ENCODE data around the gene SPINK14. TPM values are rescaled to one million over a fixed set of nuclear protein-coding genes. Genes with fewer than 3 reads are reported as not detected.

Gene SPINK14, protein sequence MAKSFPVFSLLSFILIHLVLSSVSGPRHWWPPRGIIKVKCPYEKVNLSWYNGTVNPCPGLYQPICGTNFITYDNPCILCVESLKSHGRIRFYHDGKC
- total RNA-seq, result not detected in 2 replicates

DNA sequence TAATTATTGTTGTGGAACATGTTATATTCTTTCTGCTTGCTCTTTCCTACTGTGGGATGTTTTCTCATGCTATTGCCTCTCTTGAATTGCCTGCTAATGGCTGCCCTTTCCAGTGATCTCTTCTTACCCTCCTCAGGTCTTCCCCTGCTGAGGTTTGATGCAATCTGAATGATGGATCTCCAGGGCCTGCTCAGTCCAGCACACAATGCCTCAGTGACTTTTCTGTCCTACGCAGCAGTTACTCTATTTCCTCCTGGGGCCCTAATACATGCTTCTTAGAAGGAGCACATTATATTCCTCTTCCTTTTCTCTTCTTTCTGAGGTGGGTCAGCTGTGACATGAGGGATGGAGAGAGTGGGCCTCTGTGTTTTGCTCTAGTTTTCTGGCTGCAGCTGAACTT lies at the start of gene SPINK14:
Gene SPINK14 (plus strand): TSS at position 301 of the 400 bp plus-strand sequence. CDS start 1,187 bp downstream, outside the sequence.
- Histone ChIP-seq H3K36me3 (ENCODE audit: control insufficient read depth, insufficient read depth, low read length) (no peaks in the 10 kb centered on the region), H3K4me3 (ENCODE audit: low read depth, low read length) (no peak within 1 kb of the TSS), H3K27me3 (ENCODE audit: control insufficient read depth, insufficient read depth, low read length) (no peaks in the 10 kb centered on the region)
- DNase-seq (ENCODE audit: low read depth), result no peak
- TF ChIP-seq, protein P1, sequence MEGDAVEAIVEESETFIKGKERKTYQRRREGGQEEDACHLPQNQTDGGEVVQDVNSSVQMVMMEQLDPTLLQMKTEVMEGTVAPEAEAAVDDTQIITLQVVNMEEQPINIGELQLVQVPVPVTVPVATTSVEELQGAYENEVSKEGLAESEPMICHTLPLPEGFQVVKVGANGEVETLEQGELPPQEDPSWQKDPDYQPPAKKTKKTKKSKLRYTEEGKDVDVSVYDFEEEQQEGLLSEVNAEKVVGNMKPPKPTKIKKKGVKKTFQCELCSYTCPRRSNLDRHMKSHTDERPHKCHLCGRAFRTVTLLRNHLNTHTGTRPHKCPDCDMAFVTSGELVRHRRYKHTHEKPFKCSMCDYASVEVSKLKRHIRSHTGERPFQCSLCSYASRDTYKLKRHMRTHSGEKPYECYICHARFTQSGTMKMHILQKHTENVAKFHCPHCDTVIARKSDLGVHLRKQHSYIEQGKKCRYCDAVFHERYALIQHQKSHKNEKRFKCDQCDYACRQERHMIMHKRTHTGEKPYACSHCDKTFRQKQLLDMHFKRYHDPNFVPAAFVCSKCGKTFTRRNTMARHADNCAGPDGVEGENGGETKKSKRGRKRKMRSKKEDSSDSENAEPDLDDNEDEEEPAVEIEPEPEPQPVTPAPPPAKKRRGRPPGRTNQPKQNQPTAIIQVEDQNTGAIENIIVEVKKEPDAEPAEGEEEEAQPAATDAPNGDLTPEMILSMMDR (IDR thresholded peaks at IDR 0.05; ENCODE audit: insufficient read depth, low read length, poor library complexity, severe bottlenecking), result no peak

DNA sequence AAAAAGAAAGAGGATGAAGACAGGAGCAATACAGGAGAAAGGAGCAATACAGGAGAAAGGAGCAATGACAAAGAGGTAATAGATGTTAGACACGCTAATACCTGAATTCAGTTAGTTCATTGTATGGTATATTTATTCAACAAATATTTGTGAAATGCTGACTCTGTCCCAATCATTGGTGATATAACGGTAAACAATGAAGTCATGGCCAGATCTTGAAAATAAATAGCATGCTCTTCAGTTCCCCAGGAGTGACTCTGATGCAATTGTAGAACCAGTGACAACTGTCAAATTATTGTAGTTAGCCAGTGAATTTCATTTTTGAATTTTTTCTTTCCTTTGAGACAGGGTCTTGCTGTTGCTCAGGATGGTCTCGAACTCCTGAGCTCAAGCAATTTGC lies 48.0 kb upstream of the SPINK14 start:
- no peak overlapping the region for H3K4me3 ChIP-seq (ENCODE audit: low read depth, low read length)
- TF ChIP-seq, protein P1 (IDR thresholded peaks at IDR 0.05; ENCODE audit: insufficient read depth, low read length, poor library complexity, severe bottlenecking), result no peak
- no peaks in the 10 kb centered on the region for H3K36me3 ChIP-seq (ENCODE audit: control insufficient read depth, insufficient read depth, low read length)
- DNase-seq (ENCODE audit: low read depth), result no peak
- no peaks in the 10 kb centered on the region for H3K27me3 ChIP-seq (ENCODE audit: control insufficient read depth, insufficient read depth, low read length)

DNA sequence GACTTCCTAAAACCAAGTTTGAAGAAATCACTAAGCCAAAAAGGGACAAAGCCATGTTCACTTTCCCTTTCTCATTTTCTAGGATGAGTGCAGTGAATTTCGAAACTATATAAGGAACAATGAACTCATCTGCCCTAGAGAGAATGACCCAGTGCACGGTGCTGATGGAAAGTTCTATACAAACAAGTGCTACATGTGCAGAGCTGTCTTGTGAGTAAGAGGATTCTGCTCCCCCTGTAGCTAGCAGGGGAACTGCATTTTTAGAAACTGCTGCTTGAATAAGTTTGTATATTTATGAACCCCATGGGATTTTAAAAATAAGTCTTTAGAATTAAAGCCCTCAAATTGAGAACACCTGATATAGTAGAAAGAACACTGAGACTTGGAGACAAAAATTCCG lies 42.7 kb upstream of the SPINK14 start:
- Histone ChIP-seq H3K4me3 (ENCODE audit: low read depth, low read length) (no peak overlapping the region), H3K27me3 (ENCODE audit: control insufficient read depth, insufficient read depth, low read length) (no peaks in the 10 kb centered on the region), H3K36me3 (ENCODE audit: control insufficient read depth, insufficient read depth, low read length) (no peaks in the 10 kb centered on the region)
- TF ChIP-seq, protein P1 (IDR thresholded peaks at IDR 0.05; ENCODE audit: insufficient read depth, low read length, poor library complexity, severe bottlenecking), result no peak
- DNase-seq (ENCODE audit: low read depth), result no peak

DNA sequence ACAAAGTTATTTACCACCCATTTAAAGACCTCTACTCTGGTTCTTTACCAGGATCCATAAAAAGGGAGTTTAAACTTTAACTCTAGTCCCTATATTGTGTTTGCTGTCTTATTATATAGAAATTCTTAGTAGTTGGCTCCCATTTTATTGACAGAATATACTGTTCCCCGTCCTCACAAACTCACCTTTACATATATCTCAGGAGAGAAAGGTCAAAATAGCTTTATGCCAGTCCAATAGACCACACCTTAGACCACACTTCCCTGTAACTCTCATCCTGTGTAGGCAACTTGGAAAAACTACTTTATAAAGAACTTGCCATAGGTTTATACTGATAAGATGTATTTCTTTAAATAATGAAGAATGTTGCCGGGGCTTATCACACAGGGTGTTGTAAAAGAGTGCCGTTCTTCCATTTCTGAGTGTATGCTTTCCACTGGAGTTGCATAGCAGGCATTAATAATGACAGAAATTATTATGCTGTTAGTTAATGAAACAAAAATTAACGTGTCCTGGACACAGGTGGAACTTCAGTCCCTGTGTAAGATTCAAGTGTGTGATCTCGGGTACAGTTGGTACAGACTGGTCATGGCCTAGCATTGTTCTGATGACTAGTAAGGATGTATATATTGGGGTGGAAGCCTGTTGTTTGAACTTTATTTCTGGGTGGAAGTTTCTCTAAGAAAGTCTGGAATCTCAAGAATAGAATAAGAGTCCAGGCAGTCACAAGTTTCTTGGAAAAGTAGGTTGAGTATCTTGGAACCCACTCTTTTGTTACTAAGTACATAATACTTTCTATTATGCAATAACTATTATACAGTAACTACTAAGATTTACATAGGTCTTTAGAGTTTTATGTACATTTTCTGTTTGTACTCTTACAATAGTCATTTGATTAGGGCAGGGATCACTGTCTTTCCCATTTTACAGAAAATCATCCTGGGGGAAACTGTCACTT lies 33.0 kb upstream of the SPINK14 start:
- Histone ChIP-seq H3K36me3 (ENCODE audit: control insufficient read depth, insufficient read depth, low read length) (no peaks in the 10 kb centered on the region), H3K4me3 (ENCODE audit: low read depth, low read length) (no peak overlapping the region), H3K27me3 (ENCODE audit: control insufficient read depth, insufficient read depth, low read length) (no peaks in the 10 kb centered on the region)
- DNase-seq (ENCODE audit: low read depth), result no peak
- TF ChIP-seq, protein P1 (IDR thresholded peaks at IDR 0.05; ENCODE audit: insufficient read depth, low read length, poor library complexity, severe bottlenecking), result no peak

DNA sequence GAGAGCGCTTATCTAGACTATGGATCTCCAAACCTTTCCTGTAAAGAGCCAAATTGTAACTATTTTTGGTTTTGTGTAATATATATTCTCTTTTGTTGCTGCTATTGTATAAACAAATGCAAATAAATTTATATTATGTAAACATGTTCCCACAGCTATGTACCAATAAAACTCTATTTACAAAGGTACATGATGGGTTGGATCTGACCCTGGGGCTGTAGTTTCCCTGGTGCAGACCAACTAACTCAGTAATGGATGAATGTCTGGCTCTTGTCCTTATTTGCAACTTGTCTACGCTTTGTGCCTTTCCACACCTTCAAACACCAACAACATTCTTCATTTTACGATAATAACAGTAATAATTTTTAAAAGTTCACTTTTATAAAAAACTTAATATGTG lies 27.5 kb upstream of the SPINK14 start:
- Histone ChIP-seq H3K36me3 (ENCODE audit: control insufficient read depth, insufficient read depth, low read length) (no peaks in the 10 kb centered on the region), H3K4me3 (ENCODE audit: low read depth, low read length) (no peak overlapping the region), H3K27me3 (ENCODE audit: control insufficient read depth, insufficient read depth, low read length) (no peaks in the 10 kb centered on the region)
- TF ChIP-seq, protein P1 (IDR thresholded peaks at IDR 0.05; ENCODE audit: insufficient read depth, low read length, poor library complexity, severe bottlenecking), result no peak
- no peak for DNase-seq (ENCODE audit: low read depth)

Data from kidney epithelial cell (primary cell).